SK-N-DZ (cell line): ENCODE results near the gene CMIP.

Experiments
- DNase-seq: peaks from one replicate; pipeline ENCODE4 v3.0.0-alpha.2; 2015; ENCODE audit warnings: low spot score

Gene CMIP

DNA sequence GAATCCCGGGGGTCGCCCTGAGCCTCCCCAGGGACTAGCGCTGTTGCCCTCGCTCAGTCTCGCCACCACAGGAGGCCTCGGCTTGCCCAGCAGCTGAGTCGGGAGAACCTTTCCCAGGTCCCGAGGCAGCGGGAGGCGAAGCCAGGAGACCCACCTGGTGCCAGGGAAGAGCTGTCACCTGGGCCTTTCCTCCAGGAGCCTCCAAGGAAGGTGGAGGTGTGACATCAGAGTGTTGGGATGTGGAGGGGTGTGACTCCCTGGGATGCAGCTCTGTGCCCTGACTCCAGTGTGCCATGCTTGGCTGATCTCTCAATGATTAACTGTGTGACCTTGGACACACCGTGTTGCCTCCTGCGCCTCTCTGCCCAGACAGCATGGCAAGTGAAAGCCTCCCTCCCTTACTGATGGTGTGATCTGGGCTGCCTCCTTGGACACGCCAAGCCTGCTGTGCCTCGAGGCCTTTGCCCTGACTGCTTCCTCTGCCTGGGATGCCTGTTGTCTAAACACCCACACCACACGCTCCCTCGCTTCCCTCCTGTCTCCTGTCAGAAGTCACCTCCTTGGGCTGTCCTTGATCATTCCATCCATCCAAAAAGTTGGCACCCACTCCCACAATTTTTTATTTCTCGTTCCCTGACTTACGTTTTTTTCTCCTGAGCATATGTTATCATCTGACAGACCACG lies 88.0 kb downstream of the CMIP start:
- DNase-seq: no peak

DNA sequence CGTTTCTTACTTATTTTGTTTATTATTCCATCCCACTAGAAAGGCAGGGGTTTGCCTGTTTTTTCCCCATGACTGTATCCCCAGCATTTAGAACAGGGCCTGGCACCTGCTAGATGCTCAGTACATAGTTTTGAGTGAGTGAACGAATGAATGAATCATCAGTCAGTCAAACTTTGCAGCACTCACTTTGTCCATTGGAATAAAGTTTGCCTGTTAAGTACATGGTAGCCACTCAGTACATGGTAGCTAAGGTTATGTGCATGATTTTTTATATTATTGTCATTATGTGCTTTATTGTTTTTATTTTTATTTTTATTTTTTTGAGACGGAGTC lies 88.5 kb downstream of the CMIP start:
- DNase-seq: no peak

DNA sequence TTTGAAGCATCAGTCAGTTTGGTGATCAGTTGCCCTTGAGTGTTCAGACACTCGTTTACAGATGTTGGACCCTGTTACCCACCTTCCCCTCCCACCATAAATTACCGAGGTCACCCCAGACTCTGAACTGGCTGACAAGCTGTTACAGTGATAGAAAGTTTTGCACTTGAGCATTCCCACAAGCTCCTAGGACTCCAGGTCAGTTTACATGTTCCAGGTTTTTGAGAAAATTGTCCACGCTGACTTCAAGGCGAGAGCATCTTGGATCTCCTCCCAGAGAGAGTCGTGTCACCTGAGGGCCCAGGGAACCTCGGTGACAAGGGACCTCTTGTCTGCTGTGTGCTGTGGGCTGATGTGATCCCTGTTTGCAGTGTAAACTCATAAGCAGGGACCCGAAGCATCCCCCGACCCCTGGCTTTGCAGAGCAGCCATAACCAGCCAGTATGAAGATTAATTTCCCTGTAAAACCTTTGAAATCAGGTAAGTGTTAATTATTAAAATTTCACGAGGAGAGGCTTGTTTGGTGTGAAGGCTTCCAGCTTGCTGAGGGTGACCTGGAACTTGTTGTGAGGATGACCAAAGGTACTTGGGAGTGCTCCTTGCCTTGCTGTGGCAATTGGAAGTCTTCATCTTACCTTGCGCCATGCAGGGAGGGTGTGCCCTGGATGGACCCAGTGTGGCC lies 91.2 kb downstream of the CMIP start:
- no peak for DNase-seq

DNA sequence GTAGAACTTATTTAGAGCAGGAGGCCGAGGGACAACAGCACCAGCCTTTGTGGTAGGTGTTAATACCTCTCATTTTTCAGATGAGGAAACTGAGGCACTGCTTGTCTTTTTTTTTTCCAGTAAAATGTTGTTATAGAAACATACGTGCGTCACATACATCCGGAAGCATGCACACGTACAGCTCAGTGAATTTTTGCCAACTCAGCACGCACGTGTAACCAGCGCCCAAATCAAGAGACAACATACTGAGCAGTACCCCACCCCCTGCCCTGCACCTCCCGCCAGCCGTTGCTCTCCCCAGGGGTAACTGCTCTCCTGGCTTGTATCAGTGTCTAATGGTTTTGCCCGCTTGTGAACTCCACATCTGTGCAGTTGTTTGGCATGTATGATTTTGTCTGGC lies 92.0 kb downstream of the CMIP start:
- no peak for DNase-seq

DNA sequence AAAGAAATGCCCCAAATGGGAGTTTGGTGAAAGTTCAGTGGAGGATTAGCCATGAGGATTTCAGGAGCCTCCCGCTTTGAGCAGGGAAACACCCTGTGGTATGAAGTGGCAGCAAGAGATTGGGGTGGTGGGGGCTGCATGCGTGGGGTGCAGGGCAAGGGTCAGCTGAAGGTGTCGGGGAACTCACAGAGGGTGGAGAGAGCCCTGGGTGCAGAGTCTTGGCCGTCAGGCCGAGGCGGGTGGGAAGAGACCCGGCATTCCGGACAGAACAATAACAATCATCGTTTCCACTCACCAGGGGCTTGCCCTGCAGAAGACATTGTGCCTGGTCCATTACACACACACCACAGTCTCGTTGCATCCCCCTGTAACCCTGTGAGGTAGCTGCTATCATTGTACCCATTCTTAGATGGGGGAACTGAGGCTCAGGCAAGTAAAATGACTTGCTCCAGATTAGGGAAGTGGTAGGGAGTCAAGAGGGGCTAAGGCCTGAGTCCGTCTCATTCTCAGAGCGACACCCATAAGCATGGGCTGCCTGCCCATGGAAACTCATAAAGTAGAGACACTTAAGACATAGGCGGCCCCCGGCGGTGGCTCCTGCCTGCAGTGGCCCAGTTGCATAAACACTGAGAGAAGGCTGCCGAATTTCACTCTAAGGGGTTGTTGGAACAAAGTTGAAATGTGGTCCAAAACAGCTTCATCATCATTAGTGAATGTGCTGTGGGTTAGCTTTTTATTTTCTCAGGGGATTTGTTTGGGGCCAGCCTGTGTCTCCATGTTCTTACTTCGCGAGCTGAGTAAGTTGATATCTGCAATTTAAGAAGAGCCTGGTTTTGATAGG lies 93.3 kb downstream of the CMIP start:
- peak; percentile 64 for DNase-seq

DNA sequence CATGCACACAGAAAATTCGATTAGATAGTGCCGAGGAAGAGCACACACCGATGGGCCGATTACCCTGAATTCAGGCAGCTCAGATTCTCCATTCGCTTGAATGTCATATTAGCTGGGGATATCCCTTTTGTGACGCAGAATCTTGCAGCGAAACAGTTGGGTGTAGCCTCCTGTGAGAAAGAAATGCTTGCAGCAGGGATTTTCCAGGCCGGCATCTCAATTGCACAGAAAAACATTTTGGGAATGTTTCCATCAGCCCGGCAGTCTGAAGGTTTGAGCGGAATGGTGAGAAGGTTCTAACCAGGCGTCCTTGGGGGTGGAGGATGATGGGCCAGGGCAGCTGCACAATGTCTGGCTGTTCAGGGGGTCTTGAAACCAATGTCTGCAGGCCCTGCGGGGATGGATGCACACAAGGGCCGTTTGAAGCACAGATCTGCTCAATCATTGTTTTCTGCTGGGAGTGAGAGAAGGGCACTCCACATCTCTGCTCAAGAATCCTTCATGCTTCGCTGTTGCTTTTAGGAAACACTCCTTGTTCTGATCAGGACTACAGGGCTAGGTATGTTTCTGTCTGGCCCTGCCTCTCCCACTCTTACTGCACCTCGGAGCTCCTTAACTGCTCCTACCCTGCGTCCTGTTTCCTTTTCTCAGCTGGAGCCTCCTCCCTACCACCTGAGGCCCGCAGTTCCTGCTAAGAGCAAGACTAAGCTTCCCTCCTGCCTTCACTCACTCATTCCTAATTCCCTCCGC lies 94.6 kb downstream of the CMIP start:
- DNase-seq: peak; percentile 85

DNA sequence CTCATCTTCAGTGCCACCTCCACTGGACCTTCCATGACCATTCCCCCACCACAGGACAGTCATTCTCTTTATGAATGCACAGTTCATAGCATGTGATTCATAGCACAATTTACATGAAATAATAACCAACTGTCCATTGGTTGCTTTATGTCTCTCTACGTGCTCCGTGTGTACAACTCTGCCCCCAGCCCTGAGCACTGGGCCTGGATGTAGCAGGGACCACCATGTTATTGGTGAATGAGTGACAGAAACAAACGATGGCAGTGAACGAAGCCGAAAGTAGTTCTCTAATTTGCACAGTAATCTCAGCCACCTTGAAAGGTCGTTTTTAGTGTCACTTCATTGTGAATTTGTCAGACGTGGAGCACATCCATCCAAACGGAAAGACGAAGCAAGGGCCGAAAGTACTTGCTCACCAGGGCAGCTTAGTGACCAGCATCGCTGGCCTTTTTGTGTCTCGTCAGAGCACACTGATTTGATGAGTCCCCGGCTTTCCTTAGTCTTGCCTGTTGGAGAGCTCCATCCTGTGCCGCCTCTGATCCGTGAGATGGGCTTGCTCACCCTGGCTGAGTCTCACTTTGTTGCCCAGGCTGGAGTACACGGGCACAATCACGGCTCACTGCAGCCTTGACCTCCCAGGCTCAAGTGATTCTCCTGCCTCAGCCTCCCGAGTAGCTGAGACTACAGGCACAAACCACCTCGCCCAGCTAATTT lies 95.3 kb downstream of the CMIP start:
- DNase-seq: no peak

DNA sequence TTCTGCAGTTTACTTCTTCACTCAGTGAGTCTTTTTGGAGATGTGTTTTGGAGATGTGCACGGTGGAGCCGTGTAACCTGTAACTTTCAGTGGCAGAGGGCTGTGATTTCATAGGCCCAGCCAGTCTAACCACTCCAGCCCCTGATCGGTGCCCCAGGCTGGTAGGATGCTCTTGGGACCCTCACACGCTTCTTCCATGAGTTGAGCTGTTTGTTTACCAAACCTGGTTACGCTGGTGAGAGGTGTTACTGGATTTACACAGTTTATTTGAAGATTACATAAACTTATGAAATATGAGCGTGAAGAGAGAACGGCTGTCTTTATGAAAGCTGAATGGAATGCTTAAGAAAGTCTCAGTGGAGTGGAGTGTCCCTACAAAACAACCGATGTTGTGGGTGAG lies 96.7 kb downstream of the CMIP start:
- DNase-seq: no peak

- DNase-seq: no peak
These were observed 98.3 kb downstream of the CMIP start for GRCh38 chr16:81542609-81543570.

GRCh38 chr16:81543571-81543970 lies 99.0 kb downstream of the CMIP start:
- no peak for DNase-seq

GRCh38 chr16:81544261-81544660 lies 99.7 kb downstream of the CMIP start:
- no peak for DNase-seq

GRCh38 chr16:81544700-81545271 lies 100.2 kb downstream of the CMIP start:
- no peak for DNase-seq

GRCh38 chr16:81545470-81546250 lies 101.1 kb downstream of the CMIP start:
- DNase-seq: no peak

DNA sequence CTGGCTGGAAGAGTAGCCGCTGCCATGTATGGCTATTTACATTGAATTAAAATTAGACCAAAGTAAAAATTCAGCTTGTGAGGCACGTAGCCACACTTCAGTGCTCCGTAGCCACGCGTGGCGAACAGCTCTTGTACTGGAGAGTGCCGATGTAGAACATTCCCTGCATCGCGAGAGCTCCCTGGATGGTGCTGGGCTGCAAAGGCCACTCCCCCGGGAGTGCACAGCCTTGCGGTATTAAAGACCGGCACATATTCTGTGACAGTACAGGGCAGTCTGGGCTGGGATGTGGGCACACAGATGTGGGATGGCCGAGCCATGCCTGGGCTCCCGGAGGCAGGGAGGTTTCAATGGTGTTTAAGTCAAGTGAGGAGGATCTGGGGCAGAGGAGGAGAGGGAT lies 102.2 kb downstream of the CMIP start:
- no peak for DNase-seq

- DNase-seq: no peak
These were observed 102.8 kb downstream of the CMIP start for GRCh38 chr16:81547194-81547938.

DNA sequence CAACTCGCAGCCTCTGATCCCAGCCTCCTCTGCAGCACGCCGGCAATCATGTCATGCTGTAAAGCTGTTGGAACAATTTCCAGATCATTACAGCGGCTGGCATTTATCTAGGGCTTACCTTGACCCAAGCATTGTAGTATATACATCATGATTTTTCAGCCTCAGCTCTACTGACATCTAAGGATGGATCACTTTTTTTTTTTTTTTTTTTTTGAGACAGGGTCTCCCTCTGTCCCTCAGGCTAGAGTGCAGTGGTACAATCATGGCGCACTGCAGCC lies 103.3 kb downstream of the CMIP start:
- no peak for DNase-seq

DNA sequence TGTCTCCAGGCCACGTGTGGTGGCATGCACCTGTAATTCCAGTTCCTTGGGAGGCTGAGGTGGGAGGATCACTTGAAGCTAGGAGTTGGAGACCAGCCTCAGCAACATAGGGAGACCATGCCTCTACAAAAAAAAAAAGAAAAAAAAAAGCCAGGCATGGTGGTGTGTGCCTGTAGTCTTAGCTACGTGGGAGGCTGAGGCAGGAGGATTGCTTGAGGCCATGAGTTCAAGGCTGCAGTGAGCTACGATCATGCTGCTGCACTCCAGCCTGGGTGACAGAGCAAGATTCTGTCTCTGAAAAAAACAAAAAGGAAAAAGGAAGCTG lies 103.9 kb downstream of the CMIP start:
- no peak for DNase-seq

GRCh38 chr16:81548876-81549546 lies 104.4 kb downstream of the CMIP start:
- DNase-seq: no peak
